Measurements from ENCODE around the gene CLNS1A.

GRCh38 chr11:77669848-77670511 lies 32.4 kb upstream of the CLNS1A start:
- TF ChIP-seq, protein P1, sequence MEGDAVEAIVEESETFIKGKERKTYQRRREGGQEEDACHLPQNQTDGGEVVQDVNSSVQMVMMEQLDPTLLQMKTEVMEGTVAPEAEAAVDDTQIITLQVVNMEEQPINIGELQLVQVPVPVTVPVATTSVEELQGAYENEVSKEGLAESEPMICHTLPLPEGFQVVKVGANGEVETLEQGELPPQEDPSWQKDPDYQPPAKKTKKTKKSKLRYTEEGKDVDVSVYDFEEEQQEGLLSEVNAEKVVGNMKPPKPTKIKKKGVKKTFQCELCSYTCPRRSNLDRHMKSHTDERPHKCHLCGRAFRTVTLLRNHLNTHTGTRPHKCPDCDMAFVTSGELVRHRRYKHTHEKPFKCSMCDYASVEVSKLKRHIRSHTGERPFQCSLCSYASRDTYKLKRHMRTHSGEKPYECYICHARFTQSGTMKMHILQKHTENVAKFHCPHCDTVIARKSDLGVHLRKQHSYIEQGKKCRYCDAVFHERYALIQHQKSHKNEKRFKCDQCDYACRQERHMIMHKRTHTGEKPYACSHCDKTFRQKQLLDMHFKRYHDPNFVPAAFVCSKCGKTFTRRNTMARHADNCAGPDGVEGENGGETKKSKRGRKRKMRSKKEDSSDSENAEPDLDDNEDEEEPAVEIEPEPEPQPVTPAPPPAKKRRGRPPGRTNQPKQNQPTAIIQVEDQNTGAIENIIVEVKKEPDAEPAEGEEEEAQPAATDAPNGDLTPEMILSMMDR (IDR thresholded peaks at IDR 0.05; ENCODE audit: low read length): no peak
- TF ChIP-seq EZH2 (optimal IDR thresholded peaks at IDR 0.05; ENCODE audit: low read depth, low read length) (no peak), EZH2phosphoT487 (IDR thresholded peaks at IDR 0.05; ENCODE audit: low read length) (no peak)
